Loucy (cell line): Measurements from ENCODE around the gene HTR7.

Experiments
- H2AFZ ChIP-seq: fragments of 200-600 bp; sonication (generic); 2 replicates; pipeline ENCODE4 v1.6.0; 2016; ENCODE audit warnings: antibody characterized with exemption, mild to moderate bottlenecking, low read length, moderate library complexity
- H3F3A ChIP-seq: fragments of 200-600 bp; 2 replicates; pipeline ENCODE4 v1.6.0; 2016; ENCODE audit warnings: antibody characterized with exemption, low read depth, mild to moderate bottlenecking
- H3K27me3 ChIP-seq: fragments of 200-600 bp; sonication (generic); 2 replicates; pipeline ENCODE4 v1.6.1; 2014; ENCODE audit warnings: low read length, mild to moderate bottlenecking; ENCODE audit not compliant: insufficient read depth, poor library complexity, severe bottlenecking
- H3K36me3 ChIP-seq: fragments of 200-600 bp; sonication (generic); 2 replicates; pipeline ENCODE4 v1.6.1; 2016; ENCODE audit warnings: low read length; ENCODE audit not compliant: insufficient read depth
- H3K4me1 ChIP-seq: fragments of 200-600 bp; sonication (generic); 2 replicates; pipeline ENCODE4 v1.5.1; 2014; ENCODE audit warnings: low read length, mild to moderate bottlenecking; ENCODE audit not compliant: insufficient read depth, poor library complexity, severe bottlenecking
- H3K4me2 ChIP-seq: fragments of 200-600 bp; sonication (generic); 2 replicates; pipeline ENCODE4 v1.6.0; 2014; ENCODE audit warnings: antibody characterized with exemption, low read length, low read depth, mild to moderate bottlenecking; ENCODE audit not compliant: poor library complexity, severe bottlenecking
- H3K4me3 ChIP-seq: fragments of 200-600 bp; sonication (generic); 2 replicates; pipeline ENCODE4 v1.5.1; 2014; ENCODE audit warnings: low read length, mild to moderate bottlenecking, mixed read lengths; ENCODE audit not compliant: poor library complexity, severe bottlenecking
- H3K79me2 ChIP-seq: fragments of 200-600 bp; sonication (generic); 2 replicates; pipeline ENCODE4 v1.6.1; 2014; ENCODE audit warnings: low read length; ENCODE audit not compliant: insufficient read depth
- H3K9ac ChIP-seq: fragments of 200-600 bp; sonication (generic); 2 replicates; pipeline ENCODE4 v1.6.0; 2014; ENCODE audit warnings: mild to moderate bottlenecking, low read depth, low read length, moderate library complexity; ENCODE audit not compliant: poor library complexity, severe bottlenecking
- H3K9me2 ChIP-seq: fragments of 200-600 bp; sonication (generic); replicated peaks from 2 replicates; pipeline ENCODE4 v1.6.1; 2016; ENCODE audit warnings: low read depth, low read length, mixed read lengths
- H3K9me3 ChIP-seq: fragments of 200-600 bp; sonication (generic); 2 replicates; pipeline ENCODE4 v1.6.1; 2014; ENCODE audit warnings: mild to moderate bottlenecking, antibody characterized with exemption, low read length, low read depth; ENCODE audit not compliant: insufficient read depth
- H4K20me1 ChIP-seq: fragments of 200-600 bp; sonication (generic); 2 replicates; pipeline ENCODE4 v1.6.0; 2014; ENCODE audit warnings: antibody characterized with exemption, low read length, mild to moderate bottlenecking; ENCODE audit not compliant: insufficient read depth, poor library complexity, severe bottlenecking
- CTCF ChIP-seq: fragments of 200-600 bp; sonication (generic); conservative IDR thresholded peaks from 2 replicates; pipeline ENCODE4 v1.5.1; 2014; ENCODE audit warnings: mild to moderate bottlenecking, antibody characterized with exemption, low read length
- EZH2phosphoT487 ChIP-seq: fragments of 200-600 bp; IDR thresholded peaks from 2 replicates; pipeline ENCODE4 v1.6.1; 2018; ENCODE audit warnings: antibody characterized with exemption, mild to moderate bottlenecking, moderate library complexity, borderline replicate concordance

Gene HTR7

GRCh38 chr10:90790422-90790821 is 67.4 kb downstream of the HTR7 start:
- Histone ChIP-seq H3K9me2 (no peaks in the 10 kb centered on the region), H3K9me3 (no peaks in the 10 kb centered on the region), H3K4me1 (no peaks in the 10 kb centered on the region), H3K27me3 (no peaks in the 10 kb centered on the region), H3K36me3 (no peaks in the 10 kb centered on the region), H2AFZ (no peak overlapping the region), H3K4me2 (no peak overlapping the region), H3K4me3 (no peak overlapping the region), H4K20me1 (no peaks in the 10 kb centered on the region), H3F3A (no peaks in the 10 kb centered on the region), H3K9ac (no peak overlapping the region), H3K79me2 (no peaks in the 10 kb centered on the region)
- TF ChIP-seq EZH2phosphoT487 (no peak), CTCF (no peak)

GRCh38 chr10:90788968-90789367 is 68.9 kb downstream of the HTR7 start:
- no peak overlapping the region for H3K4me3 ChIP-seq
- no peaks in the 10 kb centered on the region for H4K20me1 ChIP-seq
- no peak for TF ChIP-seq CTCF
- TF ChIP-seq EZH2phosphoT487, result no peak
- no peak overlapping the region for H3K9ac ChIP-seq
- H3K4me1 ChIP-seq, result no peaks in the 10 kb centered on the region
- no peak overlapping the region for H3K4me2 ChIP-seq
- no peaks in the 10 kb centered on the region for H3K79me2 ChIP-seq
- H3K9me2 ChIP-seq, result no peaks in the 10 kb centered on the region
- H3K9me3 ChIP-seq, result no peaks in the 10 kb centered on the region
- H3K36me3 ChIP-seq, result no peaks in the 10 kb centered on the region
- H3K27me3 ChIP-seq, result no peaks in the 10 kb centered on the region
- no peaks in the 10 kb centered on the region for H3F3A ChIP-seq
- H2AFZ ChIP-seq, result no peak overlapping the region

GRCh38 chr10:90788199-90788491 is 69.7 kb downstream of the HTR7 start:
- no peaks in the 10 kb centered on the region for H3K79me2 ChIP-seq

More at GRCh38 chr10:90788199-90788491, 69.7 kb downstream of the HTR7 start:
- no peaks in the 10 kb centered on the region for H3K36me3 ChIP-seq
- no peaks in the 10 kb centered on the region for H3K9me2 ChIP-seq
- no peaks in the 10 kb centered on the region for H4K20me1 ChIP-seq
- H2AFZ ChIP-seq, result no peak overlapping the region
- H3K27me3 ChIP-seq, result no peaks in the 10 kb centered on the region
- H3K9me3 ChIP-seq, result no peaks in the 10 kb centered on the region
- H3K4me2 ChIP-seq, result no peak overlapping the region
- H3F3A ChIP-seq, result no peaks in the 10 kb centered on the region
- H3K4me3 ChIP-seq, result no peak overlapping the region
- no peaks in the 10 kb centered on the region for H3K4me1 ChIP-seq
- TF ChIP-seq CTCF, result peak; percentile 42; the same call in 1 of the 2 replicates
- TF ChIP-seq EZH2phosphoT487, result no peak
- no peak overlapping the region for H3K9ac ChIP-seq
